Measurements from ENCODE around the gene MS4A8.
"Not testable (repeated sequence)": the region's sequence is repeated elsewhere in the genome, so short reads cannot be mapped to it uniquely, and the experiment has no call there.

The MS4A8 gene, protein sequence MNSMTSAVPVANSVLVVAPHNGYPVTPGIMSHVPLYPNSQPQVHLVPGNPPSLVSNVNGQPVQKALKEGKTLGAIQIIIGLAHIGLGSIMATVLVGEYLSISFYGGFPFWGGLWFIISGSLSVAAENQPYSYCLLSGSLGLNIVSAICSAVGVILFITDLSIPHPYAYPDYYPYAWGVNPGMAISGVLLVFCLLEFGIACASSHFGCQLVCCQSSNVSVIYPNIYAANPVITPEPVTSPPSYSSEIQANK

DNA sequence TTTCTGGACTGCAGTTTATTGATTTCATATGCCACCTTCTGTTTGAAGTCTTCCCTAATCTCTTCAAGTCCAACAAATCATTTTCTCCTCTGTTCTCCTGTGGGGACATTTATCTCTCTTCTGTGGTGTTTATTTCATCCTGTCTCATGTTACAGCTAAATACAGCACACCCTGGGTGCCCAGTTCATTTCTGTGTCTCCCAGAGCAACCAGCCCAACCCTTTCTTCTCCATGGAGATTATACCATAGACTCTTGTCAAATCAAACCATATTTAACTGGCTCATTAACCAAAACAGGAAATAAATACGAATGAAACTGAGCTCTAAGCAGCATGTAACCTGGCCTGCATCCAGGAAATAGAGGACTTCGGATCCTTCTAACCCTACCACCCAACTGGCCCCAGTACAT, at the start of gene MS4A8:
TSS of gene MS4A8 (plus strand) at position 329 of the 408 bp plus-strand sequence. CDS start 1,249 bp downstream, outside the sequence.
- no peak for DNase-seq (ENCODE audit: low read depth in 2 of 2)

- DNase-seq (ENCODE audit: low read depth in 2 of 2) = no peak
Observed at GRCh38 chr11:60657888-60658287, 41.5 kb upstream of the MS4A8 start.

DNA sequence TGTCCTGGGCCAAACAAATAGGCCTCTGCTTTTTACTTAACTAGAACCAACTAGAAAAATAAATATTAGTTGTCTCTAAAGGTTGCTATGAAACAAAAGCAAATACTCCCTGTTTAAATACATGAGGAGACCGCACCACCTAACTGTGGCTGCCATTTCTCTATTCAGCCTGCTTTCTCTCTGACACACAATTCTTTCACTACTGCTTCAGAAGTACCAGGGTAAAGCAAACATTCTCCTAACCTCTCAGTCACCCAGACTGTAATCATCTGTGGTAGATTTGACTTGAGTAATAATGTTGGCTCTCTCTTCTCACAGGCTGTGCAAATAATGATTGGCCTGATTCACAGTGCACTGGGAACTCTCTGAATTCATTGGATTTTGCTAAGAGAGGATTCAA, 41.0 kb upstream of the MS4A8 start:
- no peak for DNase-seq (ENCODE audit: low read depth in 2 of 2)

- DNase-seq (ENCODE audit: low read depth in 2 of 2) = no peak
Observed at GRCh38 chr11:60672255-60672654, 27.2 kb upstream of the MS4A8 start.

DNA sequence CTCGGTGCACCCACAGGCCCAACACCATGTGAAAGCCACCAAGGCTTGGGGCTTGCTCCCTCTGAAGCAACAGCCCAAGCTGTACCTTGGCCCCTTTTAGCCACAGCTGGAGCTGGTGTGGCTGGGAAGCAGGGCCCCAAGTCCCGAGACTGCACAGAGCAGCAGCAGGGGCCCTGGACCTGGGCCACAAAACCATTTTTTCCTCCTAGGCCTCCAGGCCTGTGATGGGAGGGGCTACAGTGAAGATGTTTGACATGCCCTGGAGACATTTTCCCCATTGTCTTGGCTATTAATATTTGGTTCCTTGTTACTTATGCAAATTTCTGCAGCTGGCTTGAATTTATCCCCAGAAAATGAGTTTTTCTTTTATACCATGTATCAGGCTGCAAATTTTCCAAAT, 21.2 kb upstream of the MS4A8 start:
- DNase-seq (ENCODE audit: low read depth in 2 of 2) = not testable (repeated sequence)

DNA sequence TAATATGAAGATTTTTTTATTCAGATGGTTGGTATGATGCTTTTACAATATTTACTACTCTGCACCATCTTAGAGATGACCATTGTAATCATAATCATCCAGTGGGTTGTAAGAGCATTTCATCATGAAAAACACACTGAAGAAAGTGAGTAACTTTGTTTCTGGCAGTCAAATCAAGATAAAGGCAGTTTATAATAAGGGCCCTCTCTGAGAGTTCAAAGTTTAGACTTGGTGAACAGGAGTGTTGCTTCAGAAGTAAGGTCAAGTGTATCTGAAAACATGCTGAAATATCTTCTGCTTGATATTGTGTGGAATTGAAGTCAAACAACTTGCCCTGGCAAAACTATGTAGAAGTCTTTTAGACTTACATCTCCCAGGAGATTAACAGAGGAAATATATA, 19.5 kb upstream of the MS4A8 start:
- no peak for DNase-seq (ENCODE audit: low read depth in 2 of 2)

- no peak for DNase-seq (ENCODE audit: low read depth in 2 of 2)
Observed at GRCh38 chr11:60680455-60681119, 18.8 kb upstream of the MS4A8 start.

DNA sequence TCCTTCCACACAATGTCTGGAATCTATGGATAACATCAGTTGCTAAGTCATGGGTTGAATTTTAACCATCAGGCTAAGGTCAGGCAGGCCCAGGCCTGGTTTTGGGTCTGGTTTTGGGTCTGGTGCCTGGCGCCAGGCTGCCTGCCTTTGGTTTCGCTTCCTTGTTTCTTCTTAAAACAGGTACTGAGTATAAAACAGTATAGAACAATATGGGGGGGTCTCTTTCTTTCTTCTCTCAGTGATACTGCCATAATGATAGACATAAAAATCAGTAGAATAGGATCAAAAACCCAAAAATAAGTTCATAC, 14.9 kb upstream of the MS4A8 start:
- not testable (repeated sequence) for DNase-seq (ENCODE audit: low read depth in 2 of 2)

DNA sequence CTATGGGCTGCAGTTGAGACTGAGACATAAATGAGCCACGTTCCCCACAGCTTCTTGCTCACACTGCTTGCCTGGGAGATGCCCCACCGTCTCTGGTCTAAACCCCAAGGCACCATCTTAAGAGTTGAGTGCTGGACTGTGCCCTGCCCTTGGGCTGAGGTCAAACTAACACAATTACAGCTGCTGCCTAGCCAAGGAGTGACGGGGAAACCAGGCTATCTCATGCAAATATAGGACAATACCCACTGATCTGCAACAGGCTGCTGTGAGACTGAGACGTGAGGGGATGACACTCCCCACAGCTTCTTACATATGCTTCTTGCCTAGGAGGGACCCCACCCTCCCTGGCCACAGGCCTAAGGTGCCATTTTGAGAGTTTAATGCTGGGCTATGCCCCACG, 7.8 kb upstream of the MS4A8 start:
- no peak for DNase-seq (ENCODE audit: low read depth in 2 of 2)

DNA sequence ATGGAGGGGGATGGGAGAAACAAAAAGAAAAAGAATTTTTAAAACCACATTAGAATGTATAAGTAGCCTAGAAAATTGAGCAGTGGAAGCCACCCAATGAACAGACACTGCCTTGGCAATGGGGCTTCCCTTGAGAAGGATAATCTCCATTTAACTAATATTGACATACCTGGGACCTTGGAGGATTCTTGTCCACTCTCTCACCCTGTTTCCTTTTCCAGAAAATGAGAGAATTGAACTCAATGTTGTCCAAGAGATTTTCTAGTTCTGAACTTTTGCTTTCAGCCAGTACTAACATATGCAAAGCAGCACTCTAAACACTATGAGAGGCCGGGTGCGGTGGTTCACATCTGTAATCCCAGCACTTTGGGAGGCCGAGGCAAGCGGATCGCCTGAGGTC, 524 bp downstream of the MS4A8 start:
- DNase-seq (ENCODE audit: low read depth in 2 of 2) = no peak

DNA sequence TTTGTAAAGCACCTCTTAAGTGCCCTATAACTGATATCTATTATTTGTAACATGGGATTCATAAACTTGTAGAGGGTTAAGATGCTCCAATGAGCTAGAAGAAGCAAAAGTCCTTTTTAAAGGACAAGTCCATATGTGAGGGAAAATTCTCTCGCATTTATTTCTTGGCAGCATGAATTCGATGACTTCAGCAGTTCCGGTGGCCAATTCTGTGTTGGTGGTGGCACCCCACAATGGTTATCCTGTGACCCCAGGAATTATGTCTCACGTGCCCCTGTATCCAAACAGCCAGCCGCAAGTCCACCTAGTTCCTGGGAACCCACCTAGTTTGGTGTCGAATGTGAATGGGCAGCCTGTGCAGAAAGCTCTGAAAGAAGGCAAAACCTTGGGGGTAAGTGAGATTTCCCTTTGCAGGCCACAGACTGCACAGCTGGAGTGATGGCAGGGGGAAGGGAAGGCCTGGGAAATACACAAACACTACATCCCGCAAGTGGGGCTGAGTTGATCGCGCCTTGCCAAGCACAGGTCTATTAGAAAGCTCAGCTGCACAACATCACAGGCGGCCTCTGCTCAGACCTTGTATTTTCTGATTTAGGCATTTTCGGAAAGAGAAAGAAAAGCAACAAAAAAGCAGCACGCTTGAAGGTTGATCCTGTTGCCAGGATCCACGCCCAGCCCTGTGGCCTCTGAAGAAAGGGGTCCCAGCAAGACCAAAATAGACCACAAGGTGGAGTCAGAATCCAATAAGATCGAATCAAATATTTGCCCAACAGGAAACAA, 1.5 kb downstream of the MS4A8 start:
- DNase-seq (ENCODE audit: low read depth in 2 of 2) = no peak

DNA sequence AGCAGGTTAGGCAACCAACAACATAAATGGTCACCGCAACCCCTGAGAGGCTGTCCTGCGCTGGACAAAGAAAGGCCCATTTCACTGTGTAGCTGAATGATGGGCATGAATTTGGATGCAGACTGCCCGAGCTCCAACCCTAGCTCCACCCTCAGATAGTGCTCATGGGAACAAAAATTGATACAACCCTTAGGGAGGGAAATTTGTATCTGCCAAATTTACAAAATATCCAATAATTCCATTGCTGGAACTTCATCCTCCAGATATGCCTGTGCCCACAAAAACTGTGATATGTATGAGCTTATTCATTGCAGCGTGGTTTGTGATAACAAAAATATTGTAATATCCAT, 2.0 kb downstream of the MS4A8 start:
- DNase-seq (ENCODE audit: low read depth in 2 of 2) = no peak

DNA sequence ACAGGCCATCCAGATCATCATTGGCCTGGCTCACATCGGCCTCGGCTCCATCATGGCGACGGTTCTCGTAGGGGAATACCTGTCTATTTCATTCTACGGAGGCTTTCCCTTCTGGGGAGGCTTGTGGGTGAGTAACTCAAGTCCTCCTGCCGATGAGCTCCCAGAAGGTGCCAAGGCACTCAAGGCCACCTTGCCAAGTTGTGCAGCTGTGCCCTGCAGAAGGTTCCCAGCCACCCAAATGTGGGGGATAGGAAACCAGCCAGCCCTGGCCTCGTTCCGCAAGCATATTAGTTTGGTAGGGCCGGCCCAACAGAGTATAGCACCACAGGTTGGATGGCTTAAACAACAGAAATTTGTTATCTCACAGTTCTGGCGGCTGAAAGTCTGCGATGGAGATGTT, 4.0 kb downstream of the MS4A8 start:
- no peak for DNase-seq (ENCODE audit: low read depth in 2 of 2)

DNA sequence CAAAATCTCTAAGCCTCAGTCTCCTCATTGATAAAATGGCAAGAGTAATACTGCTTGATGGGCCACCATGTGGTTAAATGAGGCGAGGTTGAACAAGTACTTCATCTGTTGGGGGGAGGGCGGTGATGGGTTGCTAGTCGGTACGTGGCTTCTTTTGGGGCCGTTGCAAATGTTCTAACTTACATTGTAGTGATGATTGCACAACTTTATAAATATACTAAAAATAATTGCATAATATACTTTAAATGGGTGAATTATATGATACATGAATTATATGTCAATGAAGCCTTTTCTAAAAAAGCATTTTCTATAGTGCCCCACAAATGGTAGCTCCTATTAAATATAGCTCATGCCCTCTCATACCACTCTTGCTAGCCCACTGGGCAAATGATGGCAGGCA, 6.5 kb downstream of the MS4A8 start:
- DNase-seq (ENCODE audit: low read depth in 2 of 2) = no peak

DNA sequence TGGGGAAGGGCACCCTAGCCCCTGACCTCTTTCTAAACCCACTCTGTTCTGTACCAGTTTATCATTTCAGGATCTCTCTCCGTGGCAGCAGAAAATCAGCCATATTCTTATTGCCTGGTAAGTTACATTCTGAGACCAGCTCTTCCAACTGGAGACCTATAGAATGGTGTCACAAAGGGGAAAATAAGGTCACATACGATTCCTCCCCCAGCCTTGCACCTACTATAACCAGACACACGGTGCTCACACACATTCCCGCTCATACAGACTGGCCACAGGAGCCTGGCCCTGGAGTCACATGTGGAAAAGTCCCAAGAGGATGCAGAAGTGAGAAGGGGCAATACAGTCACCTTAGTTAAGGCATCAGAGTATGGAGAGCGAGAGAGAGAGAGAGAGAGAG, 7.5 kb downstream of the MS4A8 start:
- DNase-seq (ENCODE audit: low read depth in 2 of 2) = no peak

DNA sequence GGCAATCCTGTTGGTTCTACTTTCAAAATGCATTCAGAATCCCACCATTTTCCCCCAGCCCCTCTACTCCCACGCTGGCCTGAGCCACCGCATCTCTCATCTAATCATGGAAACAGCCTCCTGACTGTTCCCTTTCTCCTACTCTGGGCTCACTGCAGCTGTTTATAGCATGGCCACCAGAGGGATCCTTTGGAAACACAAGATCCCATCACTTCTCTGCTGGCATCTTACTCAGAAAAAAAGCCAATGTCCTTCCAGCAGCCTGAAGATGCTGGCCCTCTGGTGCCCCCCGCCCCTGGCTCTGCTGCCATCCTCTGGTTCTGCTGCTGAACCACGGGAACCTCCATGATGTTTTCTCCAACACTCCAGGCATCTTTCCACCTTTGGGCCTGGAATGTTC, 11.1 kb downstream of the MS4A8 start:
- no peak for DNase-seq (ENCODE audit: low read depth in 2 of 2)

DNA sequence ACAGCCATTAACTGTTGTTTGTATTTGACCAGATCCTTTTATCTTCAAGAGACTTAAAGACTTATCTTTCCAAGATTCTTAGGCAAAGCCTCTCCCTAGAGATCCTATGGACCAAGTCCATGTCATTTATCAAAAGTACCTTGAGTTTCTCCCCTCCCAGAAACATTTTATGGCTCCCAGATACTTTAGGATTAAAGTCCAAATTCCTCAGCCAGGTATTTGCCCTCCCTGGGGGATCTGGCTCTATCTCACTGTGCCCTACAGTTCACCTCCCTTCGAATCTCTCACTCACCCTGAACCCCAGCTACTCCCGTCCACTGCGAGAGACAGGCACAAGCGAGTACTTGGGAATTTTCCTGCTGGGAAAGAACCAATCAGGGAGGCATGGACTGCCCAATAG, 11.9 kb downstream of the MS4A8 start:
- no peak for DNase-seq (ENCODE audit: low read depth in 2 of 2)

DNA sequence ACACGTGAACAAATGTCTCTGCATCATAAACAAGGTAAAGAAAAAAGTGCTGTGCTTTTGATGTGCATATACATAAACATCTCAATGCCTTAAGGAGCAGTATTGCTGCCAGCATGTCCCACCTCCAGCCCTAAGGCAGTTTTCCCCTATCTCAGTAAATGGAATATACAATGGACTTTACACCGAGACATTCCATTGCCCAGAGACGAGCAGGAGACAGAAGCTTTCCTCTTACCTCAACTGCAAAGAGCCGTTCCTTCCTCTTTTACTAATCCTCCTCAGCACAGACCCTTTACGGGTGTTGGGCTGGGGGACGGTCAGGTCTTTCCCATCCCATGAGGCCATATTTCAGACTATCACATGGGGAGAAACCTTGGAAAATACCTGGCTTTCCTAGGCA, 14.0 kb downstream of the MS4A8 start:
- DNase-seq (ENCODE audit: low read depth in 2 of 2) = not testable (repeated sequence)

DNA sequence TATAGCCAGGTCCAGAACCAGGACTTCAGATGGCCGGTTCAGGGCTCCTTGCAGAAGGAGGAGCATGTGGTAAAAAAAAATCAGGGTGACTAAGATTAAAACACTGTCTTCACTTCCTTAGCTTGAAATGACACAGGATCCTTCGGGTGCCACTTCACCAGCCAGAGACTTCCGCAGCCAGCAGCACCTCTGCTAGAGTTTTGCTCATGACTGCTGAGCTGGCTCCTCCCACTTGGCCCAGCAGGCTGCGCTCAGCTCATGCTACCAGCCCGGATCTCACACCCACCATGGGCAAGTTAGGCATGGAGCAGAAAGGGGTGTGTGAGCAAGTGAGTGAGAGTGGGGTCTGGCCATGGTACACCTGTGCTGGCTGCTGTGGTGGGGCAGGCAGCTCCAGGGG, 18.5 kb downstream of the MS4A8 start:
- no peak for DNase-seq (ENCODE audit: low read depth in 2 of 2)

DNA sequence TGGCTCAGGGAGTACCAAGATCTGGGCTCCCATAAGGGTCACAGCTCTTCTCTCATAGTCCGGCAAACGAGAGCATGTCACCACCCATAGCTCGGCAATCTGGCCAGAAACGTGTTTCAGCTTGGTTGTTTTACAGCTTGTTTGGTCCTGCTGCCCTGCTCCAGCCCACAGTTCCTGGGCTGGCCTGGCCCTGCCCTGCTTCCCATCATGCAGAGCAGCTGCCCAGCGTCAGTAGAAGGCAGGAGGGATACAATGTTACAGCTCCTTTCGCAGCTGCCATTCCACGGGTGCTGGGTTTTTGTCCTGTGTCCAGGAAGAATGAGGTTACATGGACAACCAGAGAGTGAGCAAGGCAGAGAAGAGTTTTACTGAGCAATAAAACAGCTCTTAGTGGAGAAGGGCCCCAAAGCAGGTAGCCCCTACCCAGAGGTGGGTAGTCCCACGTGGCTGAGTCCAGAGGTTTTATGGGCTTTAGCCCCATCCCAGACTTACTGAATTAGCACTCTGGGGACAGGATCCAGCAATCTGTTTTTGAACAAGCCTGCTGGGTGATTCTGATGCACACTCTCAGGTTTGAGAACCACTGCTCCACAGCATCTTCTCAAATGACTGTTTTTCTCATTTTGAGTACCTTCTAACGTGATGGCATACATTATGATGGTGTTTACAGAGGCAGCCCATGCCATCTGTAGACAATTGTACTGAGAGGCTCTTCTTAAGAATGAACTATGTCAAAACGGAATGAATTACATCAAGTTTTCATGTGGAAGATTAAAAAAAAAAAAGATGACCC, 19.3 kb downstream of the MS4A8 start:
- DNase-seq (ENCODE audit: low read depth in 2 of 2) = no peak

DNA sequence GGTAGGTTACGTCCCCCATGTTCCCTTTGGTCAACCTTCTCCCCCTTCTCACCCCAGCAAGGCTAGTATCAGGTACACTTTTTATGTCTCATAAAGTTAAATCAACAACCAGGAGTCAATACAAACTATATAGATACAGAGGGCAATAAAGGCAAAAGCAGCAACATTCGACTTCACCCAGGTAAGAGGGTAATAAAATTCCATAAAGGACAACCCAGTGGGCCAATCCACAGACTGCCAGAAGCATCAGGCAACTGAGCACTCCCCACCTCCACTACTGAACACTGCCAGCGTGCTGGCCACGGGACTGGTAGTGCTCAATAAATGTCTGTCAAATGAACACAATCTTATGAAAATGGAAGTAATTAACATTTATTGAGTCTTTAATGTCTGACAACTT, 20.0 kb downstream of the MS4A8 start:
- DNase-seq (ENCODE audit: low read depth in 2 of 2) = no peak

DNA sequence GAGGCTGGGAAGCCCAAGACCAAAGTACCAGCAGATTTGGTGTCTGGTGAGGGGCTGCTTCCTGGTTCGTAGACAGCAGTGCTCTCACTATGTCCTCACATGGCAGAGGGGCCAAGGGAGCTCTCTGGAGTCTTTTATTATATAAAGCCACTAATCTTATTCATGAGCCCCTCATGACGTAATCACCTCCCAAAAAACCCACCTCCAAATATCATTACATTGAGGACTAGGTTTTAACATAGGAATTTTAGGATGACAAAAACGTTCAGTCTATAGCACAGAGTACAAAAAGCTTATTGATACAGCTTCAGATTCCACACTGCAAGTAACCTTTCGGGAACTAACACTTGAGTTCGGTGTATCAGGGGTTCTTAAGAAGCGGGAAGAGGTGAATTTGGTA, 21.0 kb downstream of the MS4A8 start:
- no peak for DNase-seq (ENCODE audit: low read depth in 2 of 2)

DNA sequence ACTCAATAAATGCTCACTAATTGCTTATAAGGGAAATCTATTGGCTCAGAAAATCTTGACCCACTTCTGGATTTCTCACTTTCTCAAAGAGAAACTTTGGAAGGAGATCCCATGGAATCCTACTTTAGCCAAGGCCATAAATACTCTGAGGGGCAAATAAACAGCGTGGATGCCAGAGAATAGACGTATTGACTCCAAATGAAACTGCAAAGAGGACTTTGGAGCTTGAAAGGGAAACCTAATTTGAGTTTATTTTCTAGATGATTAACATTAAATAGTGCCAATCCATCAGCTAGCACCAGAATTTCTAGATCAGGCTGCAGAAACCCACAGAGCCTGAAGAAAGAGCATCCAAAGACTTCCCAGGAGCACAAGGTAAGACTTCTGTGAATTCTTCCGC, 25.0 kb downstream of the MS4A8 start, which contains the start of gene MS4A18:
TSS of gene MS4A18 (plus strand) at position 301 of the 400 bp plus-strand sequence.
- DNase-seq (ENCODE audit: low read depth in 2 of 2) = no peak

Data from fibroblast of skin of left biceps (primary cell).